AG08396 (cell line): Measurements from ENCODE around the gene SLC7A1.
A peak's percentile ranks its signal among the peaks of the same experiment; 100 is the strongest.

ENCODE experiments used
- DNase-seq: peaks from one replicate; pipeline ENCODE4 v3.0.0; 2012; ENCODE audit warnings: low spot score, mixed read lengths

Gene SLC7A1

GRCh38 chr13:29489650-29490560, 105.6 kb downstream of the SLC7A1 start:
- DNase-seq, result no peak

GRCh38 chr13:29487466-29488454, 107.7 kb downstream of the SLC7A1 start:
- no peak for DNase-seq

- no peak for DNase-seq
Observed at GRCh38 chr13:29486551-29486950, 108.9 kb downstream of the SLC7A1 start.

GRCh38 chr13:29484796-29485195, 110.7 kb downstream of the SLC7A1 start:
- DNase-seq, result no peak

- no peak for DNase-seq
Observed at GRCh38 chr13:29484236-29484635, 111.3 kb downstream of the SLC7A1 start.

GRCh38 chr13:29483623-29484022, 111.9 kb downstream of the SLC7A1 start:
- DNase-seq, result no peak

- DNase-seq, result no peak
Observed at GRCh38 chr13:29483211-29483610, 112.3 kb downstream of the SLC7A1 start.

- DNase-seq, result no peak
Observed at GRCh38 chr13:29482504-29482903, 113.0 kb downstream of the SLC7A1 start.

GRCh38 chr13:29481603-29482002, 113.9 kb downstream of the SLC7A1 start:
- no peak for DNase-seq

- DNase-seq, result no peak
Observed at GRCh38 chr13:29480893-29481525, 114.5 kb downstream of the SLC7A1 start.

- no peak for DNase-seq
Observed at GRCh38 chr13:29479716-29480492, 115.6 kb downstream of the SLC7A1 start.

- no peak for DNase-seq
Observed at GRCh38 chr13:29476046-29476445, 119.4 kb downstream of the SLC7A1 start.

GRCh38 chr13:29474991-29475390, 120.5 kb downstream of the SLC7A1 start:
- DNase-seq, result no peak

GRCh38 chr13:29473166-29473565, 122.3 kb downstream of the SLC7A1 start:
- DNase-seq, result no peak

GRCh38 chr13:29472332-29472961, 123.0 kb downstream of the SLC7A1 start:
- peak; percentile 47 for DNase-seq

GRCh38 chr13:29471551-29471950, 123.9 kb downstream of the SLC7A1 start:
- DNase-seq, result no peak

- DNase-seq, result peak; percentile 34
Observed at GRCh38 chr13:29465741-29466293, 129.7 kb downstream of the SLC7A1 start.

GRCh38 chr13:29464105-29464679, 131.3 kb downstream of the SLC7A1 start:
- no peak for DNase-seq

- no peak for DNase-seq
Observed at GRCh38 chr13:29459813-29460355, 135.6 kb downstream of the SLC7A1 start.
